Stimulated activated CD8-positive, alpha-beta memory T cell treated with anti-CD3 and anti-CD28 coated beads, Interleukin-4, amount 100 ng/mL, for 4 hours (primary cell): Measurements from ENCODE around the gene CAPN5.

ENCODE experiments used
- DNase-seq, 2 donors: peaks; one replicate each; pipeline ENCODE4 v3.0.0-alpha.2; 2020; ENCODE audit warnings: low read depth in 2 of 2, low spot score in 1 of 2

The CAPN5 gene

GRCh38 chr11:77115181-77115611 lies 48.4 kb downstream of the CAPN5 start:
- no peak for DNase-seq

GRCh38 chr11:77115956-77116355 lies 49.2 kb downstream of the CAPN5 start:
- DNase-seq = no peak

GRCh38 chr11:77117492-77117891 lies 50.7 kb downstream of the CAPN5 start:
- DNase-seq = no peak

- DNase-seq = no peak
These were observed 51.3 kb downstream of the CAPN5 start for GRCh38 chr11:77118086-77118485.

GRCh38 chr11:77118971-77119370 lies 52.2 kb downstream of the CAPN5 start:
- no peak for DNase-seq

- no peak for DNase-seq
These were observed 52.8 kb downstream of the CAPN5 start for GRCh38 chr11:77119531-77119936.

GRCh38 chr11:77120571-77120970 lies 53.8 kb downstream of the CAPN5 start:
- no peak for DNase-seq

- no peak for DNase-seq
These were observed 54.4 kb downstream of the CAPN5 start for GRCh38 chr11:77121096-77121640.

GRCh38 chr11:77121876-77122575 lies 55.3 kb downstream of the CAPN5 start:
- no peak for DNase-seq

GRCh38 chr11:77122576-77123212 lies 55.9 kb downstream of the CAPN5 start:
- no peak for DNase-seq

GRCh38 chr11:77123591-77123990 lies 56.8 kb downstream of the CAPN5 start:
- no peak for DNase-seq

- DNase-seq = no peak
These were observed 57.3 kb downstream of the CAPN5 start for GRCh38 chr11:77124041-77124440.

- no peak for DNase-seq
These were observed 57.7 kb downstream of the CAPN5 start for GRCh38 chr11:77124488-77124887.

- DNase-seq = no peak
These were observed 58.4 kb downstream of the CAPN5 start for GRCh38 chr11:77125191-77125590.

- DNase-seq = no peak
These were observed 58.9 kb downstream of the CAPN5 start for GRCh38 chr11:77125695-77126094.

GRCh38 chr11:77126156-77126775 lies 59.5 kb downstream of the CAPN5 start:
- DNase-seq = no peak

GRCh38 chr11:77126861-77127234 lies 60.1 kb downstream of the CAPN5 start:
- DNase-seq = no peak

GRCh38 chr11:77127235-77127911 lies 60.6 kb downstream of the CAPN5 start:
- peak; percentile 2 to 10 for DNase-seq

GRCh38 chr11:77127920-77128691 lies 61.3 kb downstream of the CAPN5 start, which contains the start of gene MYO7A:
TSS of gene MYO7A (plus strand) at chr11:77128246. CDS start at chr11:77130635, 2,389 bp downstream.
- DNase-seq = no peak

- DNase-seq = no peak
These were observed 62.5 kb downstream of the CAPN5 start for GRCh38 chr11:77129069-77129841.
